Measurements from ENCODE around the gene BOK.
A peak's percentile ranks its signal among the peaks of the same experiment; 100 is the strongest.

GRCh38 chr2:241595600-241596140, 37.1 kb downstream of the BOK start:
- peak; percentile 24 for TF ChIP-seq CTCF (IDR thresholded peaks at IDR 0.05; ENCODE audit: low read depth, low read length, missing input control)
- no peak for TF ChIP-seq MAX (IDR thresholded peaks at IDR 0.05)
- TF ChIP-seq EGR1 (IDR thresholded peaks at IDR 0.05; ENCODE audit: low read depth in 2 of 2): no peak
- TF ChIP-seq SP1 (IDR thresholded peaks at IDR 0.05): no peak
- TF ChIP-seq RXRA (IDR thresholded peaks at IDR 0.05): no peak
- TF ChIP-seq RAD21 (IDR thresholded peaks at IDR 0.05): peak in 1 of 2 donors; percentile 48
- TF ChIP-seq TAF1 (conservative IDR thresholded peaks at IDR 0.05): no peak
- TF ChIP-seq ZBTB33 (IDR thresholded peaks at IDR 0.05): no peak
- no peak for TF ChIP-seq JUND (IDR thresholded peaks at IDR 0.05)
- TF ChIP-seq YY1 (IDR thresholded peaks at IDR 0.05): no peak

Measured in liver (tissue), 3 donors.